COR-L47 (cell line): Measurements from ENCODE around the gene EPN3.

Experiments
- DNase-seq: peaks from one replicate; lab custom pipeline; 2025; lab: John Stamatoyannopoulos, UW

The EPN3 gene

DNA sequence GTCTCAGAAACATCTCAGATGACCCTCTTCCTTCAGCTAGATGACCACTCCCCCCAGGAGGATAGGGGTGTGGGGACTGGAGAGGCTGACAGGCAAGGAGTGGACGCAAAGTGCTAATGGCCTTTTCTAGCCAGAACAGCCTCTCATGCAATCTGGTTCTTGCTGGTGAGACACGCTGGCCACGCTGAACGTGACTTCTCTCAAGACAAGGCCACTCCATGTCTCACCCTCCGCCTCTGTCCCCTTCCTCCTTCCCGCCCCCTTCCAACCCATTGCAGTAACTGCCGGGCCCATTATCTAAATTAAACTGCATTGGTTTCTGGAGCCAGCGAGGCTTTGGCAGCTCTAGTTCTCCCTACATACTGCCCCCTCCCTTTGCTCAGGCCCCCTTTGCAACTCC, 37.5 kb downstream of the EPN3 start:
- DNase-seq = no peak

DNA sequence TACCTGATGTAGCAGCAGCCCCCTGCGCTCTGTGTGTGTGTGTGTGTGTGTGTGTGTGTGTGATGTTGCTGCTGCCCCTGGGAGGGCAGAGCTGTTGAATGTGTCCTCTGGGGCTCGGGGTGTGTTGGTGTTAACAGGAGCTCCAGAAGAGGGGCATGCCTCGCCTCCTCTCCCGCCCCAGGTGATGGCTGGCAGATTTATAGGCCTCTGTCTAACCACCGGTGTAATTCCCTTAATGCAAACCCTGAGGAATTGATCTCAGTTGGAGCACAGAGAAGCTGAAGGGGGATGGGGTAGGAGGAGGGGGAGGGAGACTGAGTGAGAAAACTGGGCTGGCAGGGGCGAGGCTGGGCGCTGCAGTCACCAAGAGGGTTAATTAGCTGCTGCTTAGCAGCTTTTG, 38.0 kb downstream of the EPN3 start:
- no peak for DNase-seq

DNA sequence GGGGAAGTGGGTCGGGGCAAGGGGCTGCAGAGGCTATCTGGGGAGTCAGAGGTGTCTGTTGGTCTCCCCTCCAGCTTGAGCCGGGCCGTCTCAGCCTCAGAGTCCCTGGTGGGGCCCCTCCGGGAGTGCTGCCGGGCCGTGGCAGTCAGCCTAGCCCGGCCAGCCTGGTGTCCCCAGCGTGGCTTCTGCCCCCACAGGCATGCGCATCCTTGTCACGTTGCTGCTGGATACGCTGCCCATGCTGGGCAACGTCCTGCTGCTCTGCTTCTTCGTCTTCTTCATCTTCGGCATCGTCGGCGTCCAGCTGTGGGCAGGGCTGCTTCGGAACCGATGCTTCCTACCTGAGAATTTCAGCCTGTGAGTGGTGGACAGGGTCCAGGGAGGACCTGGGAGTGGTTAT, 39.1 kb downstream of the EPN3 start:
- DNase-seq = no peak

DNA sequence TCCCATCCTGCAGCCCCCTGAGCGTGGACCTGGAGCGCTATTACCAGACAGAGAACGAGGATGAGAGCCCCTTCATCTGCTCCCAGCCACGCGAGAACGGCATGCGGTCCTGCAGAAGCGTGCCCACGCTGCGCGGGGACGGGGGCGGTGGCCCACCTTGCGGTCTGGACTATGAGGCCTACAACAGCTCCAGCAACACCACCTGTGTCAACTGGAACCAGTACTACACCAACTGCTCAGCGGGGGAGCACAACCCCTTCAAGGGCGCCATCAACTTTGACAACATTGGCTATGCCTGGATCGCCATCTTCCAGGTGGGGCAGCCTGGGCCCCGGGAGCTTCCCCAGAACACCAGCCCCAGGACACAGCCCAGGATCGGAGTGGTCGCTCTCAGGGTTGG, 40.0 kb downstream of the EPN3 start:
- no peak for DNase-seq

DNA sequence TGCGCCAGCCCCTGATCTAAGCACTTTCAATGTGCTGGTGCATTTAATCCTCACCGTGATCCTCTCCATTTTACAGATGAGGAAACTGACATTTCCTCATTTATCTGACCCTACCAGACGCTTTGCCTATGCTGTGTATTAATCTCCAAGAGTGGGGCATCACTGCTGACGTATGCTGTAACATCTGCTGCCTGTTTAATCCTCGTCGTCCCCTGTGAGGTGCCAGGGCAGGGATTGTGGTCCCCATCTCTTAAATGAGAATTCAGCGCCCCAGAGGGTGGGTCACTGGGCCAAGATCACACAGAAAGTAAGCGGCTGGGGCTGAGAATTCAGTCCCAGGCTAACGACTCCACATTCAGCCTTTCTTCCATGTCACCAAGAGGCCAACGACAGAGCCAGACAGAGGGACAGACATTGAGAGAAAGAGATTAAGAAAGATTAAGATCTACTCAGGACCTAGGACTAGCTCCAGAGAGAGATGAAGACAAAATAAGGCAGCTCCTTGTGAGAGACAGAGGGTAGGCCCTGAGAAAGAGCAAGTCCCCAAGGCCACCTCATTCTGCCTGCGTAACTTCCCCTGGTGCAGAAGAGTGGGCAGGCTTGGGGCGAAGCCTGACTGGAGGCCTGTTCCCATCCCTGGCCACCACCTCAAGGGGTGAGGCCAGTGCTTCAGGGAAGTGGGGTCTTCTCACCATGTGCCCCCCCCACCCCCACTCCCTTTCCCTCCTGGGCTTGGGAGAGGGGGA, 41.5 kb downstream of the EPN3 start:
- DNase-seq = no peak

DNA sequence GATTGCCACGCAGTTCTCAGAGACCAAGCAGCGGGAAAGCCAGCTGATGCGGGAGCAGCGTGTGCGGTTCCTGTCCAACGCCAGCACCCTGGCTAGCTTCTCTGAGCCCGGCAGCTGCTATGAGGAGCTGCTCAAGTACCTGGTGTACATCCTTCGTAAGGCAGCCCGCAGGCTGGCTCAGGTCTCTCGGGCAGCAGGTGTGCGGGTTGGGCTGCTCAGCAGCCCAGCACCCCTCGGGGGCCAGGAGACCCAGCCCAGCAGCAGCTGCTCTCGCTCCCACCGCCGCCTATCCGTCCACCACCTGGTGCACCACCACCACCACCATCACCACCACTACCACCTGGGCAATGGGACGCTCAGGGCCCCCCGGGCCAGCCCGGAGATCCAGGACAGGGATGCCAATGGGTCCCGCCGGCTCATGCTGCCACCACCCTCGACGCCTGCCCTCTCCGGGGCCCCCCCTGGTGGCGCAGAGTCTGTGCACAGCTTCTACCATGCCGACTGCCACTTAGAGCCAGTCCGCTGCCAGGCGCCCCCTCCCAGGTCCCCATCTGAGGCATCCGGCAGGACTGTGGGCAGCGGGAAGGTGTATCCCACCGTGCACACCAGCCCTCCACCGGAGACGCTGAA, 43.2 kb downstream of the EPN3 start:
- no peak for DNase-seq

DNA sequence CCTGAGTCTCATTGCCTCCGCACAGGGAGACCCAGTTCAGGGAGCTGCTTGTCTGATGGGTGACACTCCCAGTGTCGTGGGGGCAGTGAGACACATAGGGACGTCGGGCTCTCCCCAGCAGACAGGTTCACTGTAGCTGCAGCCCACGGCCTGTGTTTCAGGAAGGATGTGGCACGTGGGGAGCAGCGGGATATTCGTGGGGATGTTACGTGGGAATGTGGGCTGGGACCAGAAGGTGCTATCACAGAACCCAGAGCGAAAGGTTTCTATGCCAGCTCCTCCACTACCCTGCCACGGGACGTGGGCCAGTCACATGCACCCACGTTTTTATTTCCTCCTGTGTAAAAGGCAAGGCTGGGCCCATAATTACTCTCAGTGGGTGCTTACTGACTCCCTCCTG, 44.3 kb downstream of the EPN3 start:
- no peak for DNase-seq

DNA sequence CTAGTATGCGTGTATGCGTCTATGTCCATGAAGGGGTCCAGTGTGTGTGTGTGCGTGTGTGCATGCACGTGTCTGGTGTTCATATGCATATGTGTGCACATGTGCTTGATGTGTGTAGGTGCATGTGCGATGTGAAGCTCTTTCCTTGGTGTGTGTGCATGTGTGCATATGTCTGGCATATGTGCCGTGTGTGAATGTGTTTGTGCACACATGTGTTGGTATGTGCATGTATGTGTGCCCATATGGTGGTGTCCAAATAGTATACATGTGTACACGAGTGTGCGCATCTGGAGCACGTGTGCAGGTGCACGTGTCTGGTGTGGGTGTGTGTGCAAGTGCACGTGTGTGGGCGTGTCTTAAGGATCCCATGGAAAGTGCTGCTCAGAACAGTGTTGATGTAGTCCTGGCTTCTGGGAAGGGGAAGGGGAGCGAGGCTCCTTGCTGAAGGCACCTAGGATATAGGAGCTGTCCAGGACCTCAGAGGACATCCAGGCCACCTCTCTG, 45.0 kb downstream of the EPN3 start:
- no peak for DNase-seq

DNA sequence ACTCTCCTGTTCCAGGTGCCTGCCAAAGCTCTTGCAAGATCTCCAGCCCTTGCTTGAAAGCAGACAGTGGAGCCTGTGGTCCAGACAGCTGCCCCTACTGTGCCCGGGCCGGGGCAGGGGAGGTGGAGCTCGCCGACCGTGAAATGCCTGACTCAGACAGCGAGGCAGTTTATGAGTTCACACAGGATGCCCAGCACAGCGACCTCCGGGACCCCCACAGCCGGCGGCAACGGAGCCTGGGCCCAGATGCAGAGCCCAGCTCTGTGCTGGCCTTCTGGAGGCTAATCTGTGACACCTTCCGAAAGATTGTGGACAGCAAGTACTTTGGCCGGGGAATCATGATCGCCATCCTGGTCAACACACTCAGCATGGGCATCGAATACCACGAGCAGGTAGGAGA, 45.6 kb downstream of the EPN3 start:
- DNase-seq = no peak

DNA sequence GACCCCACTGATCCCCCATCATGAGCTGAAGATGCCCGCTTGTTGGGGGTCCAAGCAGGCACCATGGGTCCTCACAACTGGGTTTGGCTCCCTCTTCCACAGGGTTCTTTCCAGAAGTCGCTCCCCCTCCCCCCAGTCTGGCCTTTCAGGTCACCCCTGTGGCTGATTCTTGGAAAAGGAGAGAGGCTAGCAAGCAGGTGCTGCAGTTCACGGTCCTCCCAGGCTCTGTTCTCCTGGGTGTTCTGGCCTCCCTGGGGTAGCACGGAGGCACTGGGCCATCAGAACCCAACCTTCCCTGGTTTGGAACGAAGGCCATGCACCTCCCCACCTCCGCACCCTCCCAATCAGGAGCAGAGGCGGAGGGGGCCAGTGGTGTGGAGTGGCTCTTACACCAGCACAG, 46.9 kb downstream of the EPN3 start:
- DNase-seq = no peak

DNA sequence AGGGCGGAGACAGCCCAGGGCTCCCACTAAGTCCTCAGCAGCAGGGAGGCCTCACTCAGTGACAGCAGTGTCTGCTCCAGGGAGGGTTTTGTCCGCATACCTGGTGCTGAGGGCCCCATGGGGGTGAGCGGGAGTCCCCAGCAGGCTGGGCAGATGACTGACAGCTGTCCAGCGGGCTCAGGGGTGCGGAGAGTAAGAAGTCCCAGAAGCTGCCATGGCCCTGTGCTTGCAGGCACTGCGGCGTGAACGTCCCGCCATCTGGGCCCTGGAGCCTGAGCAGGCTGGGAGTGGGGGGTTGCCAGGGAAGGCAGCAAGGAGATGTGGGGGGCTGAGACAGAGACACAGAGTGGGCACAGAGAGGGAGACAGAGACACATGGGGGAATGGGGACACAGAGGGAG, 48.1 kb downstream of the EPN3 start:
- no peak for DNase-seq

DNA sequence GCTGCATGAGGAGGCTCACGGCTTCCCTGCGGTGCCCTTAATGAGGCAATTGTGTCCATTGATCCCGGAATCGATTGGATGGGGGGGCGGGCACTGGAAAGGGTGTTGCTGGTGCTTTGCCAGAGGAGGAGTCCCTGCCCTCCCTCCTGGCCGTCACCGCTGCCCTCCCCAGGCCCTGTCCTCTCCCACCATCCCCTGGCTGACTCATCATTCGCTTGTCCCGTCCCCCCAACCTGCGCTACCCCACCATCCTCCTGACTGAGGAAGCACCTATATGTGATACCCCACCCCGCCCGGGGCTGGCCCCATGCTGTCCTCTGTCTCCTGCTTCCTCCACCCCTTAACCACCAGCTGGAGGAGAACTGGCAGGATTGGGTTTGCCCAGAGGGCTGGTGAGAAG, 48.8 kb downstream of the EPN3 start:
- DNase-seq = no peak

DNA sequence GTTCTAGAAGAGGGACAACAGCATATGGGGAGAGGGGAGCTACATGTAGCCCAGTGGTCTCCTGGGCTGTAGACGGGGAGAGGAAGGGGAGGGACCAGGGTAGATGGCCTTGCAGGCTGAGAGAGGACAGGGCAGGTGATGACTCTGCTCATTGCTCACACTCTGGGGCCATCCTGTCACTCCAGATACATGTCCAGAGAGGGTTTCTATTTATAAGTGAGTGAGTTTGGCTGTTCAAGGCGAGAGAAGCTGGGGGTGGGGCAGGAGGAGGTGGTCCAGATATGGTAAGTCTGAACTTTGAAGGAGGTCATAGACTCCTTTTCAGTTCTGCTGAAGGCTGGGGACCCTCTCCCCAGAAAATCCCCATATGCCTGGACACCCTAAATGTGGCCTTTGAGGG, 50.2 kb downstream of the EPN3 start:
- no peak for DNase-seq

DNA sequence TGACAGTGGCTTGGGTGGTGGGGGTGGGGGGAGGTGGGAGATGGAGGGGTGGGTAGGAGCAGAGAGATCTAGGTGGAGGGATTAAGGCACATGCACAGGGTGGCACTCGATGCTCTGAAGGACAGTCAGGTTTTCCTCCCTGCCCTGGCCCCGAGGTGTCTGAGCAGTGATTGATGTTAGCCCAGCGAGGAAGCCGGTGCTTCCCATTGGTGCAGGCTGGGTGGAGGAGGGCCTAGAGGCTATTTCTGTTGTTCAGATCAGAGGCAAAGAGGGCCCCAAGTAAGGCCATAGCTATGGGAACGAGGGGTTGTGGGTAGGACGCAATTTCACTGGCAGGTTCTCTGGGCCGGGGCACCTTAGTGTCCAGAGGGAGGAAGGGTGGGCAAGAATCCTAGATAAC, 51.1 kb downstream of the EPN3 start:
- no peak for DNase-seq

DNA sequence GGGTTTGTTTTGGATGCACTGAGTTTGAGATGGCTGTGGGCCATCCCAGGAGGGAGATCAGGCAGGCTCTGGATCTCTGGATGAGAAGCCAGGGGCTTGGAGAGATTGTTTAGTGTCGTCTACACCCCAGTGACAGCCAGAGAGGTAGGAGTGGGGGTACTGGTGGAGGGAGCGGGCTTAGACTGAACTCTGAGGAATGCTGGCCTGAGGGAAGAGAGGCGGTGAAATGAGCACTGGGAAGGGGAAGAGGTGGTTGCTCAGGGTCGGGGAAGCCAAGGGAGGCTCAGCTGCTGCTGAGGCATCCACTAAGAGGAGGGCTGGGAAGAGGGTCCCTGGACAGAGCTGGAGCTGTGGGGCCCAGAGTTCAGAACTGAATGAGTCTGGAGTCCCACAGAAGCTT, 51.6 kb downstream of the EPN3 start:
- DNase-seq = no peak

DNA sequence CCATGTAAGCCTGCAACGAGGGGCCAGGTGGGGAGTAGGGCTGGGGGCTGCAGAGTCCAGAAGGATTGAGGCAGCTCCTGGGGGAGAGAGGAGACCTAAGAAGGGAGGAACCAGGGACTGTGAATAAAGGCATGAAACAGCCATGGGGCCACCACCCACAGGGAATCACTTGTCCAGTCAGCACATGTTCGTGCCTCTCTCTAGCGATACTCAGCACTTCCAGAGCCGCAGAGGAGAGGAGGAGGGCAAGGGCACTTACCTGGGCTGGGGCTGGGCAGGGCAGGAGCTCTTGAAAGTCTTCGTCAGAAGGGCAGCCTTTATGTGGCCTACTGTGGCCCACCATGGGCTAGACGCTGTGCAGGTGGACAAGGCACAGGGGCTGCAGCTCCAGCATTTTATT, 52.2 kb downstream of the EPN3 start:
- DNase-seq = no peak

DNA sequence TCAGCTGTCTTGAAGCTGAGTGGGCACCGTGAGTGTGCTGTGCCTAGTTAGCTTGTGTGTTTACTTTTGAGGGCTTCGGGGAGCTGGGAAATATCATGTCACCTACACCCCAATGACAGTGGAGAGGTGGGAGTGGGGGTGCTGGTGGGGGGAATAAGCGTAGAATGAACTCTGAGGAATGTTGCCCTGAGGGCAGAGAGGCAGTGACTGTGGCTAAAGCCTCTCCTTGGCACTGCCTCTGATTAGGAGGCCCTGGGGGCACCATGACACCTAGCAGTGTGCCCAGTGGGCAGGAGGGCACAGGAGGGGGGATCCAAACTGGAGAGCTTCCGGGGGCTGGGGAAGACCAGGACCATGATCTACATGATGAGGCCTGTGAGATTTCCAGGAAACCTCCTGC, 52.8 kb downstream of the EPN3 start:
- DNase-seq = no peak

DNA sequence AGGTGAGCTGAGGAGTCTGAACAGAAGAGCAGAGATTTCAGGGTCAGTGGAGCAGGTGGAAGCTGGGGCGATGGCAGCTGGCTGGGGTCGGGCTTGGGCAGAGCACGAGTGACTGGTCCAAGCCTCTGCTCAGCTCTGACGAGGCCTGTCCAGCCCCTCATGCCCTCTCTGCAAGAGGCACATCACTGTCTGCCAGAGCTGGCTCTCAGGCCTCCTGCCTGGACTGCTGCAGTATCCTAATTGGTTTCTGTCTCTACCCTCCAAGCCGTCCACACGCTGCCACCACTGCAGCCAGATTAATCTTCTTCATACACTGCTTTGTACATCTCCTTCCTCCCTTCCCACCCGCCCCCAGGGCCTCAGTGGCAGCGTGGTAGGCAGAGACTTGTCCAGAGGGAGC, 53.4 kb downstream of the EPN3 start:
- DNase-seq = no peak

DNA sequence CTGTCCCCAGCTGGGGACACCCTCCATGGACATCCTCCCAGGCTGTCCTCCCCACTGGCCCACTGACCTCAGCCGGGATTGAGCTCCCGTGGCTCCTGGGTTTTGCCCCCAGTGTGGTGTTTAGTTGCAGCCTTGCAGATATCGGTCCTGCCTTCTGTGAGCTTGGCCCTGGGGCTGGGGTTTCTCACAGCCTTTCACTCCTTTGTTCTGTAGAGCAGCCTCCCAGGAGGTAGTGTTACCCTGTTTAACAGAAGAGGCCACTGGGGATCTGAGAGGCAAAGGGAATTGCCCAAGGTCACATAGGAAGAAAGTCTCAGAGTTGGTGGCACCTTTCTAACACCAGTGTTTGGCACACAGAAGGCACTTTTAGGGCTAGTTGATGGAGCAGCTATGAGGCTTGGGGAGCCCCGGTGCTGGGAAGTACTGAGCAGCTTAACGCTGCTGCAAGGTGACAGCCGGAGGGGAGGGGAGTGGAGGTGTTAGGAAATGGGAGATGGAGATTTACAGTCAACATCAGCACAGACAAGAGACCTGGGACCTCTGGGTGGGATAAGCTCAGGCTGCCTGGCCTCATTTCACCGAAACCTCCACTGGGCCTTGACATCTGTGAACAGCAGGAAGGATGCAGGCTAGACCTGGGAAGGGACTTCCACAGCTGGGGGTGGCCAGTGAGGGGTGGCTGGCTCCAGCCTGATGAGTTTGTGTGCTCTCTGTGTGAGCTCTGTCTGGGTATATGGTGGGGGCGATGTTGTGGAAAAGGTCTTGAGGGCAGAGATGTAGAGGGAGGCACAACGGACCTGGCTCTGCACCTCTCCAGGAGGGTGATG, 54.1 kb downstream of the EPN3 start:
- no peak for DNase-seq

DNA sequence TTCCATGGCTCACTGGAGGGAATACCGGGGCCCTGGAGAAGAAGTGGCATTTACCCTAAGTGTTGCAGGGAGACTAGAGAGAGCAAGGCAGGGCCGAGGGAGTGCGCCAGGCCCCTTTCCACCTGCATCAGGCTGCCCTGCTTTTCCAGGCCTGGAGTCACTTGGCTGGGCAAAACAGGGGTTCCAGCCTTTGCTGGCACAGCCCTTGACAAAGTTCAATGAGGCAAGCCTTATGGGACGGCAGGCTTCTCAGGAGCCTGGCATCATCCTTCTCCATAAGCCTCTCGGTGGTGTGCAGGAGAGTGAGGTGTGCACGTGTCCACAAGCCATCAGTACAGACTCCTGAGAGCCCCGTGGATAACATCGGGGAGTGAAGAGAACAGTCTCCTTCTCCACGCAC, 55.0 kb downstream of the EPN3 start:
- no peak for DNase-seq

DNA sequence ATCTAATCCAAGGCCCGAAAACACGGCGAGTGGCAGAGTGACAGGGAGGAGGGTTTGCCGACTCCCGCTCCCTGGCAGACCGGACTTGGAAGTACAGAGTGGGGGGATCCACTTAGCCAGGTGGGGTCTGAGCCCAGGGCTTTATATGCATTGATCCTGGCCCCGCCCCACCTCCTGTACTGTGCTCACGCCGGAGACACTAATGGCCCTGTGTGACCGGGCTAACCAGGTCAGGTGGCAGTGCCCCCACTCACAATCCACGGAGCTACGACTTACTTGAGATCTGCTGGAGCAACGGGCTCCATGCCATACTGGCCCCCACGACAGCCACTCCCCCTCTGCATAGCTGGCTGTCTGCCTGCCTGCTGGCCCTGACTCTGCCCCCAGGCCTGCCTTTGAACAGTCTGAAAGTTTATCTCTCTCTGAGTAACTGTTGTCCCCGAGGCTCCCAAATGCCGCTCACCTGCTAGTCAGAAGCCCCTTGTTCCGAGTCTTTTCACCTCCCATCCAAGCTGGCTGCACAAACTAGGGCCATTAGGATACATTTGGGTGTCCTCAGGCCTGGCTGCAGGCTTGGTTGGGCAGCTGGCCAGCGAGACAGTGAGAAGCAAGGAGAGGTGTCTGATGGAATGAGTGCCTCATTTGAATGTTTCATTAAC, 56.0 kb downstream of the EPN3 start:
- no peak for DNase-seq

DNA sequence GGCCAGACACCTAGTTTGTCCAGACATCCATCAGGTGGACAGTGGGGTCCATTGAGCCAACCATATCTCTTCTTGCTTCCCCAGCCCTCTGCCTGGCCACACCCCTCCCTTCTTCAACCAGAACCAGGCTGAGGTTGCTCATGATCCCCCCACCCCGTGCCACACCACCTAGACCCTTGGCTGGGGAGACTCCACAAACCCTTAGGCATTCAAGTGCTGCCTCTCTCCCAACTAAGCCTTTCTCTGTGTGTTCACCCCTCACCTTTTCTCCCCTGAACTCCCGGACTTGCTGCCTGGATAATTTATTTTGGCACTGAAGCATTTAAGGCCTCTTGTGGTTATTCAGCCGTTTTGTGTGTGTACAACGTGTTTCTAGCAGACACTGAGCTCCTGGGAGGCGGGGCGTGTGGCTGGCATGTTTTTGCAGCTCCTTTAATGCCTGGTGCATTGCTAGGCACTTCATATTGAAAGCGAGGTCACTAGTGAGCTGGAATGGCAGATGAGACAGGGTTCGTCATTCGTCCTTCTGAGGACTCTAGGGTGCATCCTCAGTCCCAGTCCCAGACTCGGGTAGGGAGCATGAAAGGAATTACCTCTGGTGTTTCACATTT, 56.7 kb downstream of the EPN3 start:
- no peak for DNase-seq
